SKM-1 (cell line): ENCODE results near the gene TRMU.

ENCODE experiments used
- DNase-seq: peaks from one replicate; lab custom pipeline; 2025; ENCODE audit not compliant: unreplicated experiment; lab: John Stamatoyannopoulos, UW

The TRMU gene

GRCh38 chr22:46336119-46337078 is 885 bp downstream of the TRMU start:
- no peak for DNase-seq

- DNase-seq: no peak
Measured at GRCh38 chr22:46337870-46338269, 2.4 kb downstream of the TRMU start.

DNA sequence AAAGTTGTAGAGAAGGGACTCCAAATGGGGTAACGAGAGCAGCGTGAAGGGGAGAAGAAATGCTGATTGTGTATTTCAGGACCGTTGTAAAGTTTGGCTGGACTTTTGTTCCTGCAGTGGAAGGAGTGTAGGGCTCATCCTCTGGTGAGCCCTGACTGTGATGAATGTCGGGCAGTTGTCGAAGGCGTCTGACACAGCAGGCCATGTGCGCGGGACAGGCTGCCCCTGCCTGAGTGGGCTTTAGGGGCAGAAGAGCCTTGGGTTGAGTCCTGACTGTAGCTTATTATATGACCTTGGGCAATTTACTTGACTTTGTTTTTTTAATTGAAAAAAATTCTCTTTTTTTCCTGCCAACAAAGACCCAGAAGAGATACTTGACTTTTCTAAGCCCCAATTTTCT is 3.1 kb downstream of the TRMU start:
- no peak for DNase-seq

DNA sequence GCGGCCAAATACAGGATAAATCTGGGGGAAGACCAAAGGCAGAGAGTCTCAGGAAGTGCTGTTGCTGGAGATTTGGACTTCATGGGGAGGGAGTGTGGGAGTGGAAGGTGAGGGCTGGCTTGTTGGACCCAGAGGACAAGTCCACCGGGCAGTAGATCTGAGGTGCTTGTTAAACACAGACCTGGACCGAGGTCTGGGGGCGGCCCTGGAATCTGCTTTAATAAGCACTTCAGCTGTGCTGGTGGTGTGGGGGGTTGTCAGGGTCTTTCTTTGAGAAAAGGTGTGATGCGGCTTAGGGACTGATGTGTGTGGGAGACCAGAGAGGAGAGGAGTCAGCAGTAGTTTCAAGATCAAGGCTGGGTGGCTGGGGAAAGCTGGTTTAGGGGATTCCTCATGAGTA is 4.4 kb downstream of the TRMU start:
- no peak for DNase-seq

- DNase-seq: no peak
Measured at GRCh38 chr22:46340676-46341075, 5.2 kb downstream of the TRMU start.

DNA sequence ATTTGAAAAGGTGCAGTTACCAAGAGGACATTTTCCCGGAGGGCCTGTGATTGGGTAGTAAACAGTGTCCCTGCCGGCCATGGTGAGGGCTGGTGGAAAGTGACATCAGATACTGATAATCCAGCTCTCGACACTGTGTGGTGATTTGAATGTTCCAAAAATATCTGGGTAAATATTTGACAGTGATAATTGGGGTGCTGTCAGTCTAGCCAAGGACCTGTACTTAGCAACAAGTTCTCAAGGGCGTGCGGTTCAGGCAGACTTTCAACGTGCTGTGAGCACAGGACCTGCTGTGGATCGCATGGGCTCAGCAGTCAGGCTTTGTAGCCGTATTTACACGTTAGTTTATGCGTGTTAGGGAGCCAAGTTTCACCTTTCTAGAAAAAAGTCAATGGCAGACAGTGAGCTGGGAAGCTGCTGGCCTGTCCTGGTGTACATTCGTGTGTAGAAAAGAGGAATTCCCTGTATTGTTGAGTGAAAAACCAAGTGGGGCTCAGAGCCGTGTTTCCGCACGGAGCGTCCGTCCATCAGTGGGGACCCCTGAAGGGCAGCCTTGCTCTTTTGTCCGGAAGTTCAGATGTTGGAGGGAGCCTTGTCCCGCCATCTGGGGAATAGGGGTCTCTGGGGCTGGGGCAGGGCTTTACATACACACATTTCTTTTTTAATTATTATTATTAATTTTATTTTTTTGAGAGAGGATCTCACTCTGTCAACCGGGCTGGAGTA is 11.3 kb downstream of the TRMU start:
- no peak for DNase-seq

GRCh38 chr22:46347646-46348045 is 12.1 kb downstream of the TRMU start:
- no peak for DNase-seq

DNA sequence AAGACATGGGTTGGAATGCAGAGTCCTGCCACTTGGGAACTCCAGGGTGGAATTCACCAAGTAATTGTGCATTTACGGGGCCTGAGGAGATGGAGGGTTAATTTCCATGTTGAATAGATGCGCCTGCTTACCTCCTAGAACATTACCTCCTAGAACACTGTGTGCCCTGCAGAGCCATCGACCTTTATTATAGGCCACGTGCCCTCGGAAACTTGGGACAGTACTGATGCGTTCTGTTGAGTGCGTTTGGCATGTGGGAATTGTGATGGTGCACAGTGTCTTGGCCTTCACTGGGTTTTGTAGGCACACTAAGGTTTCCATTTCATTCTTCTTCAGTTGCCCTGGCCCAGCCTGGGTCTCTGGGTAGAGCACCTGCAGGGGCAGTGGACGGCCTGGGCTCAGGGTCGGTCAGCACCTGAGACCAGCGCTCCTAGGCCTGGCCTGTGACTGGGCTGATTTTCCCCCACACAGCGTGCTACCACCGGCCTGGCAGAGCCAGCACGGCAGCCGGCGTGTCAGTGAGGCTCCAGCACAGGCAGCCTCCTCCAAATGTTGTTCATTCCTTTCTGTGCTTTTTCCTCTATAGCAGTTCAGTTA is 12.7 kb downstream of the TRMU start:
- no peak for DNase-seq

DNA sequence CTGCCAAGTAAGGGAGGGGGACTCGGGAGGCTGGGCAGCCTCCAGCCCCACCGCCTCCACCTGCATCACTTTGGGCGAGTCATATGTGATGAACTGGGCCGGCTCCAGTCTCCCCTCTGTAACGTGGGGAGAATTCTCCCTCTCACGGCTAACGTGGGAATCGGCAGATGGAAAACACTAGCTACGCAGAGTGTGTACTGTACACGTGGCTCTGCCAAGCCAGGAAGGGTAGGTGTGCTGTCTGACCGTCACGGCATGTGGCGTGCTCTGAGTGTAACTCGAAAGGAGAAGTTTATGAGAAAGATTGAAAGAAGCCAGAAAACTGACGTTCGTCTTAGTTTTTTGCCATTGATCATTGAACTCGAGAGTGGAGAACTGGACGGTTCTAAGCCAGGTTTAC is 13.7 kb downstream of the TRMU start:
- DNase-seq: no peak

GRCh38 chr22:46349681-46350080 is 14.2 kb downstream of the TRMU start:
- DNase-seq: no peak

DNA sequence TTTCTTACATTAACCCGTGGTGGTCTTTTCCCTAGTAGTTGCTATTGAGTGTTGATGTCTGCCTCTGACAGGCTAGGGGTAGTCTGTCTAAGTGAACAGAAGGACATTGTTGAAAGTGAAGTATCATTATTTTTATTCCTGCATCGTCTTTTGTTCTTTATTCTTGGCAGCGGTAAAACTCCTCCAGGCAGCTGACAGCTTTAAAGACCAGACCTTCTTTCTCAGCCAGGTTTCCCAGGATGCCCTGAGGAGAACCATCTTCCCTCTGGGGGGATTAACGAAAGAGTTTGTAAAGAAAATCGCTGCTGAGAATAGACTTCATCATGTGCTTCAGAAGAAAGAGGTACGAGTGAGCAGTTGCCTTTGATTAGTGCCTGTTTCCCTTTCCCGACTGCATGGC is 14.6 kb downstream of the TRMU start:
- no peak for DNase-seq

GRCh38 chr22:46350646-46351045 is 15.1 kb downstream of the TRMU start:
- DNase-seq: no peak

GRCh38 chr22:46351131-46351735 is 15.7 kb downstream of the TRMU start:
- DNase-seq: no peak

GRCh38 chr22:46351767-46352166 is 16.3 kb downstream of the TRMU start:
- no peak for DNase-seq

GRCh38 chr22:46352276-46352675 is 16.8 kb downstream of the TRMU start:
- DNase-seq: no peak

DNA sequence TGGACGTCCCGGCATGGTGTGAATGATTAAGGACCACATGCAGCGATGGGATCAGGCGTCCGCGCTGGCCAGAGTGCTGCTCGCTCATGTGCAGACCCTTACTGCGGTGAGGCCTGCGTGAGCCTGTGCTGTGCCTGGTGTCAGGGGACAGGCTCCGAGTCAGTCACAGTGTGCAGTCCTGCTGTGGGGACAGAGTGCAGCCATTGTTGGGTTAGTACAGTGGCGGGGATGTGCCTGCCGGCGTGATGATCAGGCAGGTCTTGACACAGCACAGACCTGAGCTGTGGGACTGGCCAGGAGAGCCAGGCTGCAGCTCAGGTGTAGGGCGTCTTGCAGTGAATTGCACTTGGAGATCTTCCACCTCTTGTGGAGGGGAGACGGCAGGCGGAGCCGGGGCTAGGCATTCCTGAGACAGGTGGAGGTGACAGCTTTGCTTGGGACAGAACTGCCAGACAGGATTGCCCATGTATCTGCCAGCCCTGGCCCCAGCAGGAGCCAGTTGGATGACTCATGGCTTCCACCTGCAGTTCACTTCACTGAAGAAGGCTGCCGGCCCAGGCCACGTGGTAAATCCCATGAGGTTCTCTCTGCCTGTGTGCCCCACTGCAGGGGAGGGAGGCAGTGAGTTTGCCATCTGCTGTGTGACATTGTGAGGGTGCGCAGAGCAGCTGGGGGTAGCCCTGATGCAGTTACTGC is 17.3 kb downstream of the TRMU start:
- no peak for DNase-seq

DNA sequence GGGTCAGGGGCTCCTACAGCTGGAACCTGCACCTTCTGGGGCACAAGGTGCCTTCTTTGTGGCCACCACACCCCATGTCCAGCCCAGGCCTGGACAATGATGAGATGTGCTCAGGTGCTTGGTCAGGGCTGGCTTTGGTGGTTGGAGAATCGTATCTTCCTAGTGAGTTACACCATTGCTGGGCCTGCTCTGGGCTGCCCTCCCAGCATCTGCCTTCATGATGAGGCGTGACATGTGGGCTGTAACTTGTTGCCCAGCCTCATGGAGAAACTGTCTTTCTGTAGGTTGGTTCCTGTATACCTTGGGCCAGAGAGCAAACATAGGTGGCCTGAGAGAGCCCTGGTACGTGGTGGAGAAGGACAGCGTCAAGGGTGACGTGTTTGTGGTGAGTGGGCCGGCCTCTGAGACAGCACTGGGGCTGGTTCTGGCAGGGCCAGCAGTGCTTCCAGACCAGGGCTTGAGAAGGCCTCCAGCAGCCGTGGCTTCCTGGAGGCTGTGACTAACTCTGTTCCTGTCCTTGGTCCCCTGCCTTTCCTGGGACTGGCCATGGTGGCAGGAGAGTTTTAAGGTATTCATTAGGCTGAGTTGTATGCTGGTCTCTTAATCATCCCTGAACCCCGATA is 18.1 kb downstream of the TRMU start:
- DNase-seq: no peak

- no peak for DNase-seq
Measured at GRCh38 chr22:46354176-46354992, 18.9 kb downstream of the TRMU start.

- DNase-seq: no peak
Measured at GRCh38 chr22:46354993-46355305, 19.4 kb downstream of the TRMU start.
